Thyroid gland (tissue), 4 donors: ENCODE results near the gene ONECUT3.
"Not testable (repeated sequence)": the region's sequence is repeated elsewhere in the genome, so short reads cannot be mapped to it uniquely, and the experiment has no call there.

Source experiments
- CTCF ChIP-seq, 6 experiments: fragments of 200-600 bp in 3 of 6; fragments of 450-650 bp in 3 of 6; sonication (generic) in 3 of 6; IDR thresholded peaks; one replicate each; pipeline ENCODE4 v1.5.1; 2016 to 2019; ENCODE audit warnings: antibody characterized with exemption in 6 of 6, mild to moderate bottlenecking in 2 of 6, inconsistent platforms in 1 of 6, moderate library complexity in 1 of 6
- POLR2A ChIP-seq, 2 donors: fragments of 450-650 bp; IDR thresholded peaks; one replicate each; pipeline ENCODE4 v1.6.1; 2017; ENCODE audit warnings: antibody characterized with exemption in 2 of 2, mild to moderate bottlenecking in 2 of 2, moderate library complexity in 1 of 2

GRCh38 chr19:1760786-1761527 is 7.7 kb downstream of the ONECUT3 start:
- not testable (repeated sequence) for TF ChIP-seq CTCF, POLR2A (IDR thresholded peaks at IDR 0.05)
